Transverse colon (tissue), 4 donors: ENCODE results near the gene PNPLA4. TPM values are rescaled to one million over a fixed set of nuclear protein-coding genes. Genes with fewer than 3 reads are reported as not detected.

Source experiments
- DNase-seq: peaks from one replicate; pipeline ENCODE4 v3.0.0-alpha.2; 2019
- H3K27ac ChIP-seq, 4 donors: fragments of 200-600 bp; sonication (generic); 2 replicates each; pipeline ENCODE4 v1.5.1; 2016 to 2018; ENCODE audit warnings: inconsistent platforms in 4 of 4
- H3K27me3 ChIP-seq: fragments of 200-600 bp; sonication (generic); 2 replicates; pipeline ENCODE4 v1.5.1; 2017; ENCODE audit warnings: inconsistent platforms
- H3K36me3 ChIP-seq, 4 donors: fragments of 200-600 bp; sonication (generic); 2 replicates each; pipeline ENCODE4 v1.5.1; 2017 to 2019; ENCODE audit warnings: inconsistent platforms in 4 of 4
- H3K4me1 ChIP-seq, 4 donors: fragments of 200-600 bp; sonication (generic); 2 replicates each; pipeline ENCODE4 v1.5.1; 2017 to 2020; ENCODE audit warnings: inconsistent platforms in 4 of 4
- H3K4me3 ChIP-seq, 4 donors: fragments of 200-600 bp; sonication (generic); 1 replicate in 1 of 4; 2 replicates in 3 of 4; pipeline versions ENCODE4 v1.5.1 to v1.6.1; 2017 to 2019; ENCODE audit warnings: inconsistent platforms in 4 of 4
- H3K9me3 ChIP-seq, 2 donors: fragments of 200-600 bp; sonication (generic); 2 replicates each; pipeline ENCODE4 v1.5.1; 2017 to 2019; ENCODE audit warnings: inconsistent platforms in 2 of 2
- CTCF ChIP-seq, 5 experiments: fragments of 200-600 bp in 3 of 5; fragments of 450-650 bp in 2 of 5; sonication (generic) in 3 of 5; IDR thresholded peaks; 1 replicate in 2 of 5; 2 replicates in 3 of 5; pipeline ENCODE4 v1.5.1; 2016 to 2017; ENCODE audit warnings: antibody characterized with exemption in 5 of 5, inconsistent platforms in 3 of 5, mild to moderate bottlenecking in 2 of 5, moderate library complexity in 1 of 5
- EP300 ChIP-seq: sonication (generic); formaldehyde crosslinking; IDR thresholded peaks from one replicate; pipeline ENCODE4 v1.6.1; 2017; ENCODE audit warnings: antibody characterized with exemption, low read depth
- POLR2A ChIP-seq: fragments of 450-650 bp; IDR thresholded peaks from one replicate; pipeline ENCODE4 v1.6.1; 2016; ENCODE audit warnings: antibody characterized with exemption, mild to moderate bottlenecking, moderate library complexity
- POLR2AphosphoS5 ChIP-seq, 3 donors: sonication (generic); formaldehyde crosslinking; IDR thresholded peaks; one replicate each; pipeline ENCODE4 v1.6.1; 2016; ENCODE audit warnings: antibody characterized with exemption in 3 of 3
- WGBS, 2 donors: methylation state at CpG; one replicate each; pipeline ENCODE4 v1.1.5; 2018; ENCODE audit warnings: low coverage in 1 of 2; 5-methylcytosine and 5-hydroxymethylcytosine counted together
- in situ Hi-C, 4 donors: fragments of 200-750 bp; cut with MboI; loops; one replicate each; pipeline versions ENCODE4 v1.15.0 to v1.15.1; 2017; ENCODE audit warnings: low sequenced_read_pairs in 3 of 4, low pct_ligation_motif_present in 1 of 4, low pct_unique_long_range_greater_than_20kb in 1 of 4
- intact Hi-C: fragments of 100-400 bp; cut with DNase I; formaldehyde crosslinking; loops from one replicate; pipeline ENCODE4 v1.15.1; 2023; ENCODE audit warnings: low total_unique reads
- total RNA-seq, 4 donors: library from RNA; depleted of rRNA; stranded (reverse); fragments of >200 nt; gene quantifications; one replicate each; pipeline ENCODE4 v1.1.0, GENCODE V29; 2016

The PNPLA4 gene
- total RNA-seq, 4 donors from 2014 or later: 0.75 to 26.8 (median 17.2) TPM

GRCh38 chrX:7946960-7947359 lies 19.7 kb upstream of the PNPLA4 start:
- Histone ChIP-seq H3K36me3 (no peaks in the 10 kb centered on the region), H3K27me3 (no peaks in the 10 kb centered on the region), H3K9me3 (no peaks in the 10 kb centered on the region), H3K4me3 (no peak overlapping the region), H3K4me1 (no peaks in the 10 kb centered on the region), H3K27ac (no peak overlapping the region)
- WGBS, 2 donors: 49% methylated on average over 2 of the region's 2 CpGs; no CpG with 5 or more reads in 1 of the 2 donors
- in situ Hi-C loops: no loop called here
- no peak for DNase-seq
- TF ChIP-seq CTCF (IDR thresholded peaks at IDR 0.05) (no peak), POLR2AphosphoS5 (IDR thresholded peaks at IDR 0.05) (no peak), EP300 (no peak), POLR2A (no peak)
- intact Hi-C loops: no loop called here

- TF ChIP-seq CTCF (IDR thresholded peaks at IDR 0.05) (no peak), POLR2AphosphoS5 (IDR thresholded peaks at IDR 0.05) (no peak), POLR2A (no peak), EP300 (no peak)
Observed at GRCh38 chrX:7943600-7944245, 16.5 kb upstream of the PNPLA4 start.

DNA sequence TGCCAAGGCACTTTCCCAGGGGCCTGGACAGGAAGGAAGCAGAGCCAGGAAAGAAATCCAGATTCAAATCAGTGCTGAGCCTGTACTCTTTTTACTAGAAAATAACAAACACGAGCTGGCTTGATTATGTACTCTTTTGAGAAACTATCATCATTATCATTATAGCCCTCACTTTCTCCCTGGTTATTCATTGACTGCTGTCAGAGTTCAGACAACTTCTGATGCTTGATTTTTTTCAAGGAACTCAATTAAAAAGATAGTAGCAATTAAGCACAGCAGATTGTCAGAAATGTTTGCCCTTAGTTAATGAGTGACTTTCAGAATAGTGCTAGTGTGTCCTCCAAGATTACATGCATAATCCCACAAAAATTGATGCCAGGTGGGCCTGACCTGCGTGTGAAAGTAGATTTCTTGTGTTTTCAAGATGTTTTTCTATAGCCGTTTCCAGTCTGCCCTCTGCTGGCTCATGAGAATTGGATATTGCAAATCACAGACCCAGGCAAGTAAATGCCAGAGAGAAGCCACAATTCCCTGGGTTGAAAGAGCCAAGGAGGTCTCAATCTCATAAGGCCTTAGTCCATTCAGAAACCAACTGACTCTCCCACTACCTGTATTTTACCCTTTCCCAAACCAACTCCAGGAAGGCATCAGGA lies 14.3 kb upstream of the PNPLA4 start:
- in situ Hi-C loops: no loop called here
- peak; percentile 12 for DNase-seq

More at GRCh38 chrX:7943600-7944245, 16.5 kb upstream of the PNPLA4 start:
- DNase-seq: peak; percentile 43
- no peaks in the 10 kb centered on the region for H3K27me3 ChIP-seq
- H3K9me3 ChIP-seq: no peaks in the 10 kb centered on the region
- H3K4me3 ChIP-seq: no peak overlapping the region
- in situ Hi-C loops (no loop called here), intact Hi-C loops (no loop called here)
- H3K27ac ChIP-seq: no peak overlapping the region
- no peaks in the 10 kb centered on the region for H3K4me1 ChIP-seq
- 50 to 54% methylated on average over 6 of the region's 6 CpGs for WGBS, 2 donors
- no peaks in the 10 kb centered on the region for H3K36me3 ChIP-seq

GRCh38 chrX:7934026-7934425 lies 6.8 kb upstream of the PNPLA4 start:
- no peak for DNase-seq
- no peak overlapping the region for H3K27ac ChIP-seq
- no peaks in the 10 kb centered on the region for H3K36me3 ChIP-seq
- in situ Hi-C loops (no loop called here), intact Hi-C loops (no loop called here)
- 53% methylated on average over 2 of the region's 2 CpGs; no CpG with 5 or more reads in 1 of the 2 donors for WGBS, 2 donors
- no peak overlapping the region for H3K4me3 ChIP-seq
- H3K4me1 ChIP-seq: no peaks in the 10 kb centered on the region
- H3K27me3 ChIP-seq: no peaks in the 10 kb centered on the region
- TF ChIP-seq POLR2AphosphoS5 (IDR thresholded peaks at IDR 0.05) (no peak), POLR2A (no peak), CTCF (IDR thresholded peaks at IDR 0.05) (no peak), EP300 (no peak)
- H3K9me3 ChIP-seq: no peaks in the 10 kb centered on the region

More for the DNA sequence above, 14.3 kb upstream of the PNPLA4 start:
- H3K4me1 ChIP-seq: no peaks in the 10 kb centered on the region
- TF ChIP-seq CTCF (IDR thresholded peaks at IDR 0.05) (peak in 1 of 5 experiments; percentile 6), EP300 (no peak)
- WGBS, 2 donors: 13 to 60% methylated on average over 1 to 3 of the region's 3 CpGs
- no peak overlapping the region for H3K27ac ChIP-seq
- no peaks in the 10 kb centered on the region for H3K9me3 ChIP-seq
- H3K4me3 ChIP-seq: no peak overlapping the region
- no peaks in the 10 kb centered on the region for H3K27me3 ChIP-seq
- H3K36me3 ChIP-seq: no peaks in the 10 kb centered on the region
- intact Hi-C loops: no loop called here
